Measurements from ENCODE around the gene TMEM147. TPM values are rescaled to one million over a fixed set of nuclear protein-coding genes. Genes with fewer than 3 reads are reported as not detected.

The TMEM147 gene
- polyA plus RNA-seq, 3 donors from 2014 or later, result 117 to 184 (median 151) TPM

DNA sequence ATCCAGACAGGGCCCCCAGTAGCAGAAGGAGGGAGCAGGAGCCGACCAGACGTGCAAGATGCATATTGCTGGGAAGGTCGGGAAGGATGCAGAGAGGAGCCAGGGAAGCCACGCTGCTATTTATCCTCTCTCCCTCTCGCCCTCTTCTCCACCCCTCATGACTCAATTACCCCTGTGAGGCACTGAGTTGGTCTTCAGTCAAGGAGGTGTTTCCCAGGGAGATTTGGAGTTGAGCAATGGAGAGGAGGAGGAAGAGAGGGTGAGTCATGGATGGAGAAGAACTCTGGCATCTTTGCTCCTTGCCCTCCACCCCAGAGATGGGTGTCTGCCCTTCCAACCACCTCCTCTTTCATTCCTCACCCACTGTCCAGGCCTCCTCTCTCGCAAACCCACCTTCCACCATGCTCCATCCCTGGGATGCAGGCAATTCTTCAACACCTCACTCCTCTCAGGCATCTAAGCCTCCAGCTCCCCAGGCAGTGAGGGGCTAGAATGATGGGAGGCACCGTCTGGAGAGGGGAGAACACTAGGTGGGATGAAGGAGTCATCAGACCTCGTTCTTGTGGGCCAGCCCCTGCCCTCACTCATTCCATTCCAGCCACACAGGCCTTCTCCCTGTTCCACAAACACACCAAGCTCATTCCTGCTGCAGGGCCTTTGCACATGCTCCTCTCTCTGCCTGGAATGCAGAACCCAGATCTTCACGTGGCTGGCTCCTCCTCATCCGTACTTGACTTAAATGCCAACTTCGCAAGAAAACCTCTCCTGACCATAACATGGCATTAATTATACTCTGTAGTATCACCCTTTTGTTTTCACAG lies 17.0 kb upstream of the TMEM147 start, which contains the start of gene SBSN:
TSS of gene SBSN (minus strand) at position 94 of the 821 bp plus-strand sequence. CDS start at position 64, 30 bp downstream.
- peaks cover 0 to 1% (median 0%) of the 10 kb centered on the region in 6 donors for H3K9me3 Mint-ChIP-seq
- no peak for DNase-seq
- H3K4me3 Mint-ChIP-seq, result no peak within 1 kb of the TSS
- peaks cover 7 to 8% of the 10 kb centered on the region in 2 donors for H3K4me1 Mint-ChIP-seq
- peak within 1 kb of the TSS in 1 of 6 donors; percentile 30 for H3K27ac Mint-ChIP-seq
- H3K36me3 Mint-ChIP-seq, result no peaks in the 10 kb centered on the region
- peaks cover 6 to 12% (median 11%) of the 10 kb centered on the region in 3 donors for H3K27me3 Mint-ChIP-seq (ENCODE audit: low read depth in 3 of 3)

DNA sequence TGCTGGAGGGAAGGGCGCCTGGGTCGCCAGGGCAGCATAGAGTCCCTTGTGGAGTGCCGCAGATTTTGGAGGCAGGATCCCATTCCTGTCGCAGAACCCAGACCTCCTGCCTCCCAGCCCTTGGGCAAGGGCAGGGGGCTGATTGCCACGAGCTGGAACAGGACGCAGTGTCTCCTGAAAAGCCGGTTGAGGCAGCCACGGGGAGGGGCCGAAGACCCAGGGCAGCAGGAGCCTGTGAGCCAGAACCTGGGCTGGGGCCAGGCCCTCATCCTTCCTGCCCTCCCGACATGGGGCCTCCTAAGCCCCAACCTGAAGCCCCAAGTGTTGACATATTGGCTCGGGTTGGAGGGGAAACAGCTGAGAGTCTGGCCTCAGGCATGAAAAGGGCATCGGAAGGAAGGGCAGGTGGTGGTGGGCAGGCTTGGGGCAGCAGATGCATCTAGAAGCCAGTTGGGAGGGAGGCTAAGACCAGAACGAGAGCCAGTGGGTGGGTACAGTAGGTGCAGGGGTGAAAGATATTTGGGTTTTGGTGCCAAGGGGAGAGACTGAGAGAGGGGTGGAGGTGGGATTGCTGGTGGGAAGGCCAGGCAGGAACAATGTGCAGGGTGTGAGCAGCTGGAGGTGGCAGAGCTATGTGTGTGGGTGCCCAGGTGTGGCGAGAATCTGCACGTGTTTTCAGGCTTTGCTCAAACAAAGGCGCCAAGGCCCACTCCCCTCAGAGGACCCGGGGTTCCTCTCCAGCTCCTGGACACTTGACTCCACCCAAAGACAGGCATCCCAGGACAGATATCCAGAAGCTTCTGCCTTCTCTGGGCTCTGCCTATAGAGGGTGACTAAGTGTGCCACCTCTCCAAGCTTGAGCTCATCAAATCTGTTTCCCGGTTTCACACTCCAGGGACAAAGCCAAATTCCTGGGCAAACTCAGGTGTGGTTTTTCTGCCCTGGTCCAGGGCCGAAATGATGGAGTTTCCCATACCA lies 15.9 kb upstream of the TMEM147 start:
- Mint-ChIP-seq H3K27ac (no peak overlapping the region), H3K4me3 (no peak overlapping the region), H3K9me3 (peaks cover 0 to 1% (median 0%) of the 10 kb centered on the region in 6 donors), H3K36me3 (no peaks in the 10 kb centered on the region), H3K27me3 (ENCODE audit: low read depth in 3 of 3) (peaks cover 12 to 14% (median 12%) of the 10 kb centered on the region in 3 donors), H3K4me1 (peaks cover 15 to 16% of the 10 kb centered on the region in 2 donors)
- DNase-seq, result no peak

DNA sequence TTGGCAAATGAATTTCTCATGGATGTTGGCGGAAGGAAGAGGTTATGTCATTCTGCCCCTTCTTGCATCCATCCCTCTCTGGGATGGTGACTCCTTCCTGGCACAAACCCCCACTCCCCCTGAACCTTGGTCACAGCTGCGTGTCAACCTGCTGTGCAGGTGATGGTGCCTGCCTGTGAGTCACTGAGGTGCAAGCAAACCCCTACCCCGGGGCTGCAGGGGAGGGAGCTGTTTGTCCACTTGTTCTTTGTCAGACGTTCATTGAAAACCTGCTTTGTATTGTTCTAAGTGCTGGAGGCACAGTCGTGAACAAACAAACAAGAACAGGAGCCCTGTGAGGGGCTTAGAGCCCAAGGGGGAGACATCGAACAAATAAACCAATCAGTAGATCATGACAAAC lies 14.1 kb upstream of the TMEM147 start:
- peak overlapping the region in 1 of 5 donors; percentile 53 for H3K4me3 Mint-ChIP-seq
- peaks cover 12 to 18% (median 14%) of the 10 kb centered on the region in 3 donors for H3K27me3 Mint-ChIP-seq (ENCODE audit: low read depth in 3 of 3)
- H3K36me3 Mint-ChIP-seq, result no peaks in the 10 kb centered on the region
- DNase-seq, result no peak
- no peak overlapping the region for H3K27ac Mint-ChIP-seq
- peaks cover 19 to 26% of the 10 kb centered on the region in 2 donors for H3K4me1 Mint-ChIP-seq
- H3K9me3 Mint-ChIP-seq, result peaks cover 0 to 1% (median 0%) of the 10 kb centered on the region in 6 donors

DNA sequence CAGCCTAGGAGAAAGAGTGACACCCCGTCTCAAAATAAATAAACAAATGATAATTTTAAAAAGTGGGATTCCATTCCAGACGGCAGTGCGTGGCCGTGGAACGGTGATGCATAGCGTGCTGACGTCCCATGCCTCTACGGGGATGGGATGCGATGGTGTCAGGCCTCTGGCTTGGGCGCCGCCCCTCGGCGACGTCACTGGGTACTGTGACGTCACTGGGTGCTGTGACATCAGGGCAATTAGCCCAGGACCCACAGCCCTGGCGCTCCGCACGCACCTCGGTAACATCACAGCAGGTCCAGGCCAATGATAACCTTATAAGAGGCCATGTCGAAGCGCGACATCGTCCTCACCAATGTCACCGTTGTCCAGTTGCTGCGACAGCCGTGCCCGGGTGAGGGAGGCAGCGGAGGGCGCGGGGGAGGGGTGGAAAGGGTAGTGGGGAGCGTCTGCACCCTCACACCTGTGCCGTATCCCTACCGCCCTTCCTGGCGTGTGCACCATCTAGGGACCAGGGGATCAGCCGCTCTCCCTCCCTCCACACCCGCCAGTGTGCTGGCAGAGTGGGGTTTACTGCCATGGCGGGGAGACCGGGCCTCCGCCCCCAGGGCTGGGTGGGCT lies 12.1 kb upstream of the TMEM147 start, which contains the start of gene GAPDHS:
TSS of gene GAPDHS (plus strand) at position 256 of the 621 bp plus-strand sequence. CDS start at position 328, 72 bp downstream.
- Mint-ChIP-seq H3K4me1 (peaks cover 29 to 37% of the 10 kb centered on the region in 2 donors), H3K27me3 (ENCODE audit: low read depth in 3 of 3) (peaks cover 9 to 30% (median 12%) of the 10 kb centered on the region in 3 donors), H3K27ac (peak within 1 kb of the TSS in 5 of 6 donors; percentile 59 to 88 (median 79))

DNA sequence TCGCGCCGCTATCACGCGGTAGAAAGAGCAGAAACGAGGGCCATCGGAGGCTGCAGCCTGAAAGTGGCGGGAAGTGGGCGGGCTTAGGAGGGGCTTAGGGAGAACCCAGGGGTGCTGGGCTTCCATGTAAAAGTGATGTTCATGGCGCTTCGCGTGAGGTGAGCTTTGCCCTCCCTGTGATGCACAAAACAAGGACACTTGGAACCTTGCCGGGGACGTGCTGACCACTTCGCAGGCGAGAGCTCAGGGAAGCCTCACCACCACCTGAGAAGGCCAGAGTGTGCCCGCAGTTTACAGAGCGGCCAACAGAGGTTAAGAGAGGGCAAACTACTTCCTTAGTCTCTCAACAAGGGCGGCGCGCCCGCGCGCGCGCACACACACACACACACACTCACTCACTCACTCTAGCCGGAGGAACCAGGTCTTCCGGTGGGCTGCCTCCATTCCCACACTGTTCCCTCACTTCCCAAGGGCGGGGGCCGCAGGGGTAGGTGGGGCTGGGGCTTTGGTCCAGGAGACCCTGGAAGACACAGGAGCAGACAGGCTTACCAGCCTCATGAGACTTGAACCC lies 11.5 kb upstream of the TMEM147 start:
- peaks cover 9 to 30% (median 11%) of the 10 kb centered on the region in 3 donors for H3K27me3 Mint-ChIP-seq (ENCODE audit: low read depth in 3 of 3)
- DNase-seq, result peak; percentile 63 to 74 (median 73)
- H3K36me3 Mint-ChIP-seq, result no peaks in the 10 kb centered on the region
- H3K27ac Mint-ChIP-seq, result peak overlapping the region in 5 of 6 donors; percentile 59 to 88 (median 79)
- H3K4me1 Mint-ChIP-seq, result peaks cover 29 to 37% of the 10 kb centered on the region in 2 donors
- no peaks in the 10 kb centered on the region for H3K9me3 Mint-ChIP-seq
- H3K4me3 Mint-ChIP-seq, result peak overlapping the region; percentile 74 to 87 (median 82)

More for the DNA sequence above, 12.1 kb upstream of the TMEM147 start, which contains the start of gene GAPDHS:
- Mint-ChIP-seq H3K4me3 (peak within 1 kb of the TSS; percentile 74 to 87 (median 82)), H3K36me3 (no peaks in the 10 kb centered on the region), H3K9me3 (peaks cover 0 to 1% (median 0%) of the 10 kb centered on the region in 6 donors)
- no peak for DNase-seq

DNA sequence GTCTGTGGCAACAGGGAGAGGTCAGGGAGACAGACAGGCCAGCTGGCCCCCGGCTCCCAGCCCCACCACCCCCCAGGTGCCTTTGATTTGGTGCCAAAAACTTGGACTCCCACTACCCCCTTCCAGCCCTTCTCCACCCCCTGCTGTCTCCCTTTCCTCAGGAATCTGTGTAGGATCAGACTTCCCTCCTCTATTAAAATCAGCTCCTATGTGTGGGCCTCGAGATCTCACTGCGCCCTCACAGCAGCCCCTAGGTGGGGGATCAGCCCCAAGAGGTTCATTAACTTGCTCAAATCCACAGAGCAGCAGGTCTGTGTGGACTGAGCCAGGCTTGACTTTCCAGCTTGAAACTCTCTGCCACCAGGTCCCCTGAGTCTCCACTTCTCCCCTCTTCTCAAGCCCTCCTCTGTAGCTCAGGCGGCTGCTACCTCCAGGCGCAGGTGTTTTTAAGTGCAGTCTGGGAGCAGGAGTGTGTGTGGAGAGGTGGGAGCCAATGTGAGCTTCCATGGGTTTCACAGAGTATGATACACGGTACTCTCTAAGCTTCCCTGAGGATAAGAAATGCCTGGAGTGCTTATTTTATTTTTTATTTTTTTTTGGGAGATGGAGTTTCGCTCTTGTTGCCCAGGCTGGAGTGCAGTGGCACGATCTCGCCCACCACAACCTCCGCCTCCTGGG lies 10.5 kb upstream of the TMEM147 start:
- no peaks in the 10 kb centered on the region for H3K36me3 Mint-ChIP-seq
- peak overlapping the region in 1 of 6 donors; percentile 37 for H3K27ac Mint-ChIP-seq
- no peaks in the 10 kb centered on the region for H3K9me3 Mint-ChIP-seq
- H3K4me1 Mint-ChIP-seq, result peaks cover 36 to 43% of the 10 kb centered on the region in 2 donors
- H3K27me3 Mint-ChIP-seq (ENCODE audit: low read depth in 3 of 3), result peaks cover 9 to 30% (median 9%) of the 10 kb centered on the region in 3 donors
- H3K4me3 Mint-ChIP-seq, result peak overlapping the region in 3 of 5 donors; percentile 21 to 38 (median 35)
- no peak for DNase-seq

DNA sequence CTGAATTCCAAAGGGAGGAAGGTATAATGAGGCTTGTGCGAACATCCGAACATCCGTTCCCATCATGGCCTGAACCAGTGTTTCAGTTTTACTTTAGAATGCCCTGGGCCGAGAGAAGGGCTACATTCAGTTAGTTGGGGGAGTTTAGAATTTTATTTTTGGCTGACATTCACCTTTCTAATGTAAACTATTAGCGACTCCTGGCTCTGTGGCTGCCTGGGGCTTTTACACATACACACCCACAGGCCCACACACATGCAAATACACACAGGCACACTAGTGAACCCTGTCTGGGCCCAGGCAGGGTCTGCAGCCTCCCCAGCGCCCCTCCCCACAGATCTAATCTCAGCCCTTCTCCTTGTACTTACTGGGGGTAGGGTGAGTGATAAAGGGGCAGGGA lies 6.1 kb upstream of the TMEM147 start:
- Mint-ChIP-seq H3K4me1 (peaks cover 24 to 31% of the 10 kb centered on the region in 2 donors), H3K36me3 (peaks cover 0 to 5% (median 0%) of the 10 kb centered on the region in 3 donors), H3K27ac (peak overlapping the region in 2 of 6 donors; percentile 17 to 28), H3K9me3 (no peaks in the 10 kb centered on the region), H3K27me3 (ENCODE audit: low read depth in 3 of 3) (peaks cover 2 to 16% (median 6%) of the 10 kb centered on the region in 3 donors), H3K4me3 (no peak overlapping the region)
- no peak for DNase-seq

DNA sequence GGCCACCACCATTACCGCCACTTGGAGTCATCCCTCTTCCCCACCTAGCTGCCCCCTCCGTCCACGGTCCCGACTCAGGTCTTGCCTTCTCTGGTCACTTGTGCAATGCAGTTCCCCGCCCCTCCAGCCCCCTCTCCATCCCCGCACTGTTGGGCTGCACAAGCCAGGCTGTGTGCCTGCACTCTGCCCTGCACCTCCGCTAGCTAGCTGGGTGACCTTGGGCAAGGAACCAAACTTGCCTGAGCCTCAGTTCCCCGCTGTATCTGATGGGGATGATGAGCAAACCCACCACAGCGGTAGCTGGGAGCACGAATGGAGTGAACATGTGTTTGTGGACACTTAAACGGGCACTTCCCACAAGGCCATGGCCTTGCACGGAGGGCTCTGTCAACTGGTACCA lies 5.6 kb upstream of the TMEM147 start:
- DNase-seq, result no peak
- H3K27me3 Mint-ChIP-seq (ENCODE audit: low read depth in 3 of 3), result peaks cover 2 to 14% (median 5%) of the 10 kb centered on the region in 3 donors
- H3K36me3 Mint-ChIP-seq, result peaks cover 0 to 5% (median 0%) of the 10 kb centered on the region in 3 donors
- H3K4me1 Mint-ChIP-seq, result peaks cover 27 to 32% of the 10 kb centered on the region in 2 donors
- H3K27ac Mint-ChIP-seq, result peak overlapping the region in 1 of 6 donors; percentile 49
- no peak overlapping the region for H3K4me3 Mint-ChIP-seq
- no peaks in the 10 kb centered on the region for H3K9me3 Mint-ChIP-seq

DNA sequence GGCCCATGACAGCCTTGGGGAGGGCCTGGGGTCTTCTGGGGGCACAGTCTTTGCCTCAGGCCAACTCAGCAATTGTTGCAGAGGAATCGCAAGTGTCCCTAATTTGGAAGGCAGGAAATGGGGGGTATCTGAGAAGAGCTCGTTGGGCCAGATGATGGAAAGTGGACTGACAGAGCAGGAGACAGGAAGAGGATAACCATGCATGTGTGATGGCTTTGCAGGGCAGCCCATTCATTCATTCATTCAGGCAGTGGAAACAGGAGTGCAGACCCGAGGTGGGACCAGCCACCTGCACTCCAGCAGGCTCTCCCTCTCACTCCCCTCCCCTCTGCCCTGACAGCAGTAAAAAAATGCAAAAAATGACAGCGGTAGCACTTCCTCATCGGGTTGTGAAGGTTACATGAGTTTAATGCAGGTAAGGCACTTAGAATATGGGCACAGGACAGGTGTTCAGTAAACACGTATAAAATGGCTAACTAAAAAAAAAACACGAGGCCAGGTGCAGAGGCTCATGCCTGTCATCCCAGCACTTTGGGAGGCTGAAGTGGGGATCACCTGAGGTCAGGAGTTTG lies 5.0 kb upstream of the TMEM147 start:
- Mint-ChIP-seq H3K4me3 (no peak overlapping the region), H3K4me1 (peaks cover 25 to 32% of the 10 kb centered on the region in 2 donors), H3K27ac (peak overlapping the region in 2 of 6 donors; percentile 3 to 49), H3K27me3 (ENCODE audit: low read depth in 3 of 3) (peaks cover 2 to 12% (median 4%) of the 10 kb centered on the region in 3 donors), H3K9me3 (no peaks in the 10 kb centered on the region), H3K36me3 (peaks cover 0 to 5% (median 0%) of the 10 kb centered on the region in 3 donors)
- DNase-seq, result no peak

DNA sequence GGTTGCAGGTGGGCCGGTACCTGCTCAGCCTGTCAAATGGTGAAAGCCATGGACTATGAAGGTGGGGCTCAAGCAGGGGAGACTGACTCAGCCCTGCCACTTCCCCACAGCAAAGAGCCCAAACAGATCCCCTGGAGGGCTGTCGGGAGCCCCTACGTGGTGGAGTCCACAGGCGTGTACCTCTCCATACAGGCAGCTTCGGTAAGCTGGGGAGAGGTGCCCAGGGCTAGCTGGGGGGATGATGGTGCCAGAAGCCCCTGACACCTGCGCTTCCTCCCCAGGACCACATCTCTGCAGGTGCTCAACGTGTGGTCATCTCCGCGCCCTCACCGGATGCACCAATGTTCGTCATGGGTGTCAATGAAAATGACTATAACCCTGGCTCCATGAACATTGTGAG lies 3.2 kb upstream of the TMEM147 start:
- Mint-ChIP-seq H3K27me3 (ENCODE audit: low read depth in 3 of 3) (peaks cover 7 to 9% (median 8%) of the 10 kb centered on the region in 3 donors), H3K27ac (no peak overlapping the region), H3K4me1 (peaks cover 29 to 33% of the 10 kb centered on the region in 2 donors), H3K4me3 (no peak overlapping the region), H3K9me3 (no peaks in the 10 kb centered on the region), H3K36me3 (peaks cover 0 to 5% (median 0%) of the 10 kb centered on the region in 3 donors)
- no peak for DNase-seq

DNA sequence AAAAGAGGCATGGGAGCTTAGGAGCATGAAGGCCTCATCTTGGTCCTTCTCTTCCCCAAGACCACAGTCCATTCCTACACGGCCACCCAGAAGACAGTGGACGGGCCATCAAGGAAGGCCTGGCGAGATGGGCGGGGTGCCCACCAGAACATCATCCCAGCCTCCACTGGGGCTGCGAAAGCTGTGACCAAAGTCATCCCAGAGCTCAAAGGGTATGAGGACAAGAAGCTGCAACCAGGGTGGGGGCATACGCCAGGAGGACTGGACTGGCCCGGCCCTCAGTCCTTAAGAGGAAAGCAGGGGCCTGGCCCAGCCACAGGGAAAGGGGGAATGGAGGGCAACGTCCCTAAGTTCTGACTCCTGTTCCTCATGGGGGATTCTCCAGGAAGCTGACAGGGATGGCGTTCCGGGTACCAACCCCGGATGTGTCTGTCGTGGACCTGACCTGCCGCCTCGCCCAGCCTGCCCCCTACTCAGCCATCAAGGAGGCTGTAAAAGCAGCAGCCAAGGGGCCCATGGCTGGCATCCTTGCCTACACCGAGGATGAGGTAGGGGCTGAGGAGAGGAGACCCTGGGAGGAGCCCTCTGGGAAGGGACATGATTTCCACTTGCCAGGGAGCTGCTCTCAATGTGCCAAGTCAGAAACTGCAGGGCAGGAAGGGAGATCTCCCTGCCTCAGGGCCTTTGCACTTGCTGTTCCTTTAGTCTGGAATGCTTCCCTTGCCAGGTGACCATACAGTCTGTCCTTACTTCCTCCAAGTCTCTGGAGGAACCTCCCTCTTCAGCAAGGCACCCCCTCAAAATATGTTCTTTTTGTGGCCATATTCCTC lies 1.9 kb upstream of the TMEM147 start:
- H3K4me3 Mint-ChIP-seq, result peak overlapping the region in 1 of 5 donors; percentile 89
- H3K4me1 Mint-ChIP-seq, result peaks cover 31 to 33% of the 10 kb centered on the region in 2 donors
- DNase-seq, result no peak
- peaks cover 0 to 5% (median 0%) of the 10 kb centered on the region in 3 donors for H3K36me3 Mint-ChIP-seq
- H3K27ac Mint-ChIP-seq, result no peak overlapping the region
- H3K27me3 Mint-ChIP-seq (ENCODE audit: low read depth in 3 of 3), result peaks cover 4 to 10% (median 10%) of the 10 kb centered on the region in 3 donors
- H3K9me3 Mint-ChIP-seq, result no peaks in the 10 kb centered on the region
